Activated CD4-positive, alpha-beta T cell treated with anti-CD3 and anti-CD28 coated beads for 4 hours (primary cell): Measurements from ENCODE around the gene CARMIL3.
A peak's percentile ranks its signal among the peaks of the same experiment; 100 is the strongest.
"Not testable (repeated sequence)": the region's sequence is repeated elsewhere in the genome, so short reads cannot be mapped to it uniquely, and the experiment has no call there.

Experiments used
- DNase-seq, 2 donors: peaks; one replicate each; pipeline ENCODE4 v3.0.0-alpha.2; 2020

Gene CARMIL3

GRCh38 chr14:24051789-24052655, at the start of gene CARMIL3:
TSS of gene CARMIL3 (plus strand) at chr14:24052009. CDS start at chr14:24052154, 145 bp downstream.
- peak; percentile 46 to 63 for DNase-seq

- not testable (repeated sequence) for DNase-seq
Measured at GRCh38 chr14:24006471-24006816, 45.4 kb upstream of the CARMIL3 start.

GRCh38 chr14:24006817-24007652, 44.8 kb upstream of the CARMIL3 start:
- DNase-seq: peak; percentile 49 to 59

- DNase-seq: no peak
Measured at GRCh38 chr14:24011051-24011450, 40.8 kb upstream of the CARMIL3 start.

GRCh38 chr14:24012726-24013273, 39.0 kb upstream of the CARMIL3 start:
- not testable (repeated sequence) for DNase-seq

GRCh38 chr14:24013654-24014514, 37.9 kb upstream of the CARMIL3 start:
- DNase-seq: peak; percentile 44 to 61

GRCh38 chr14:24015745-24016144, 36.1 kb upstream of the CARMIL3 start:
- not testable (repeated sequence) for DNase-seq

- not testable (repeated sequence) for DNase-seq
Measured at GRCh38 chr14:24018978-24019377, 32.8 kb upstream of the CARMIL3 start.

- not testable (repeated sequence) for DNase-seq
Measured at GRCh38 chr14:24019944-24020343, 31.9 kb upstream of the CARMIL3 start.

- not testable (repeated sequence) for DNase-seq
Measured at GRCh38 chr14:24020520-24020919, 31.3 kb upstream of the CARMIL3 start.

- DNase-seq: not testable (repeated sequence)
Measured at GRCh38 chr14:24024939-24025418, 26.8 kb upstream of the CARMIL3 start.

- DNase-seq: not testable (repeated sequence)
Measured at GRCh38 chr14:24029687-24030086, 22.1 kb upstream of the CARMIL3 start.

GRCh38 chr14:24031331-24031730, 20.5 kb upstream of the CARMIL3 start:
- not testable (repeated sequence) for DNase-seq

GRCh38 chr14:24032727-24033418, 18.9 kb upstream of the CARMIL3 start:
- DNase-seq: no peak

- DNase-seq: not testable (repeated sequence)
Measured at GRCh38 chr14:24035769-24036168, 16.0 kb upstream of the CARMIL3 start.

- DNase-seq: peak; percentile 64 to 66
Measured at GRCh38 chr14:24036169-24036962, 15.4 kb upstream of the CARMIL3 start.

- DNase-seq: not testable (repeated sequence)
Measured at GRCh38 chr14:24036963-24037657, 14.7 kb upstream of the CARMIL3 start.

- DNase-seq: no peak
Measured at GRCh38 chr14:24037658-24038037, 14.2 kb upstream of the CARMIL3 start.

- DNase-seq: no peak
Measured at GRCh38 chr14:24038686-24039085, 13.1 kb upstream of the CARMIL3 start.

- no peak for DNase-seq
Measured at GRCh38 chr14:24040692-24041091, 11.1 kb upstream of the CARMIL3 start.
